Measurements from ENCODE around the gene SETBP1.

Gene SETBP1

GRCh38 chr18:44817831-44818473 is 137.3 kb downstream of the SETBP1 start:
- in situ Hi-C loops (cut with HindIII; ENCODE audit: low pct_unique_long_range_greater_than_20kb, low sequenced_read_pairs): no loop called here

GRCh38 chr18:44818668-44819403 is 138.1 kb downstream of the SETBP1 start:
- no peak for TF ChIP-seq JUND (IDR thresholded peaks at IDR 0.05; ENCODE audit: low read depth)
- no peak for DNase-seq (ENCODE audit: low read depth in 1 of 2, low spot score in 1 of 2)
- in situ Hi-C loops (cut with HindIII; ENCODE audit: low pct_unique_long_range_greater_than_20kb, low sequenced_read_pairs): no loop called here

More at GRCh38 chr18:44817831-44818473, 137.3 kb downstream of the SETBP1 start:
- DNase-seq (ENCODE audit: low read depth in 1 of 2, low spot score in 1 of 2): no peak
- TF ChIP-seq JUND (IDR thresholded peaks at IDR 0.05; ENCODE audit: low read depth): no peak

GRCh38 chr18:44819944-44820510 is 139.3 kb downstream of the SETBP1 start:
- in situ Hi-C loops (cut with HindIII; ENCODE audit: low pct_unique_long_range_greater_than_20kb, low sequenced_read_pairs): no loop called here
- TF ChIP-seq JUND (IDR thresholded peaks at IDR 0.05; ENCODE audit: low read depth): no peak

GRCh38 chr18:44821924-44822323 is 141.2 kb downstream of the SETBP1 start:
- TF ChIP-seq JUND (IDR thresholded peaks at IDR 0.05; ENCODE audit: low read depth): no peak
- no peak for DNase-seq (ENCODE audit: low read depth in 1 of 2, low spot score in 1 of 2)
- in situ Hi-C loops (cut with HindIII; ENCODE audit: low pct_unique_long_range_greater_than_20kb, low sequenced_read_pairs): no loop called here

More at GRCh38 chr18:44819944-44820510, 139.3 kb downstream of the SETBP1 start:
- no peak for DNase-seq (ENCODE audit: low read depth in 1 of 2, low spot score in 1 of 2)

GRCh38 chr18:44823286-44823685 is 142.6 kb downstream of the SETBP1 start:
- in situ Hi-C loops (cut with HindIII; ENCODE audit: low pct_unique_long_range_greater_than_20kb, low sequenced_read_pairs): no loop called here
- TF ChIP-seq JUND (IDR thresholded peaks at IDR 0.05; ENCODE audit: low read depth): no peak
- no peak for DNase-seq (ENCODE audit: low read depth in 1 of 2, low spot score in 1 of 2)

- DNase-seq (ENCODE audit: low read depth in 1 of 2, low spot score in 1 of 2): no peak
- no peak for TF ChIP-seq JUND (IDR thresholded peaks at IDR 0.05; ENCODE audit: low read depth)
- in situ Hi-C loops (cut with HindIII; ENCODE audit: low pct_unique_long_range_greater_than_20kb, low sequenced_read_pairs): no loop called here
These were observed 143.1 kb downstream of the SETBP1 start for GRCh38 chr18:44823782-44824181.

GRCh38 chr18:44824884-44825283 is 144.2 kb downstream of the SETBP1 start:
- no peak for TF ChIP-seq JUND (IDR thresholded peaks at IDR 0.05; ENCODE audit: low read depth)
- in situ Hi-C loops (cut with HindIII; ENCODE audit: low pct_unique_long_range_greater_than_20kb, low sequenced_read_pairs): no loop called here
- DNase-seq (ENCODE audit: low read depth in 1 of 2, low spot score in 1 of 2): no peak

GRCh38 chr18:44826418-44827259 is 146.0 kb downstream of the SETBP1 start:
- in situ Hi-C loops (cut with HindIII; ENCODE audit: low pct_unique_long_range_greater_than_20kb, low sequenced_read_pairs): no loop called here
- TF ChIP-seq JUND (IDR thresholded peaks at IDR 0.05; ENCODE audit: low read depth): no peak

GRCh38 chr18:44828080-44828479 is 147.4 kb downstream of the SETBP1 start:
- no peak for TF ChIP-seq JUND (IDR thresholded peaks at IDR 0.05; ENCODE audit: low read depth)
- in situ Hi-C loops (cut with HindIII; ENCODE audit: low pct_unique_long_range_greater_than_20kb, low sequenced_read_pairs): no loop called here
- peak in 1 of 2 experiments; percentile 32 for DNase-seq (ENCODE audit: low read depth in 1 of 2, low spot score in 1 of 2)

More at GRCh38 chr18:44826418-44827259, 146.0 kb downstream of the SETBP1 start:
- peak in 1 of 2 experiments; percentile 37 for DNase-seq (ENCODE audit: low read depth in 1 of 2, low spot score in 1 of 2)

GRCh38 chr18:44830581-44830980 is 149.9 kb downstream of the SETBP1 start:
- TF ChIP-seq JUND (IDR thresholded peaks at IDR 0.05; ENCODE audit: low read depth): no peak
- in situ Hi-C loops (cut with HindIII; ENCODE audit: low pct_unique_long_range_greater_than_20kb, low sequenced_read_pairs): no loop called here
- DNase-seq (ENCODE audit: low read depth in 1 of 2, low spot score in 1 of 2): no peak

- in situ Hi-C loops (cut with HindIII; ENCODE audit: low pct_unique_long_range_greater_than_20kb, low sequenced_read_pairs): no loop called here
- no peak for TF ChIP-seq JUND (IDR thresholded peaks at IDR 0.05; ENCODE audit: low read depth)
- DNase-seq (ENCODE audit: low read depth in 1 of 2, low spot score in 1 of 2): no peak
These were observed 153.1 kb downstream of the SETBP1 start for GRCh38 chr18:44833786-44834185.

- TF ChIP-seq JUND (IDR thresholded peaks at IDR 0.05; ENCODE audit: low read depth): no peak
- in situ Hi-C loops (cut with HindIII; ENCODE audit: low pct_unique_long_range_greater_than_20kb, low sequenced_read_pairs): no loop called here
- no peak for DNase-seq (ENCODE audit: low read depth in 1 of 2, low spot score in 1 of 2)
These were observed 154.3 kb downstream of the SETBP1 start for GRCh38 chr18:44834867-44835469.
